DMS153 (cell line): Measurements from ENCODE around the gene POLR2J2.
"Not testable (repeated sequence)": the region's sequence is repeated elsewhere in the genome, so short reads cannot be mapped to it uniquely, and the experiment has no call there.

Experiments used
- DNase-seq: peaks from one replicate; lab custom pipeline; 2025; lab: John Stamatoyannopoulos, UW

Gene POLR2J2

DNA sequence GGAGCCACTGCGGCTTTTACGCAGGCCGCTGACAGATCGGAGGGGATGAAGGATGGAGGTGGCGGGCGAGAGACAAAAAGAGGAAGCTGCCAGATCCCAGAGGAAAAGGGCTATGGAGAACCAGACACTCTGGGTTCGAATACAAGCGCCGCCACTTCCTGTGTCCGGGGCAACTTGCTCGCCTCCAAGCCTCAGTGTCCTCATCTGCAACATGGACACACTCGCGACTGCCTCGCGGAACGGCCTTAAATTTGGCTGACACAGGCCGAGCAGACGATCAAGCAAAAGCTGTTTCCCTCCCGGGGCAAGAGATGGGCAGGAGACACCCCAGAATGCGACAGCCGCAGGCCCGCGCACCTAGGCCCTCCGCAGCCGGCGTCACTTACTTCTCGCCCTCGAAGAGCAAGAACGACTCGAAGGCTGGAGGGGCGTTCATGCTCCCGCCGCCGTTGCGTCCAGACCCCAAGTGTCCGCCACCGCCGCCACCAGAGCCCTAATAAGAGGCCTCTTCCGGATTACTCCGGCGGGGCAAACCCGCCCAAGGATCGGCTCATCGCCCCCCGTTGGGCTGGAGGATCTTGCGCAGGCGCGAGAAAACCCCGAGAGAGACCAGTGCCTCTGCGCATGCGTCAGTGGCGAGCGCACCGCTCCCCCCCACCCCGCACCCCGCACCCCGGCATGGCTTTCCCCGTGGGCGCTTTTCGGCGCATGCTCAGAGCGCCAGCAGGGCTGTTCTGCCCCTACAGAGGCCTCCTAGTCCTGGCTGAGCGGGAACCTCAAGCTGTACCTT, at the start of gene POLR2J2:
Gene POLR2J2, minus strand, starts transcription at position 498 of the 790 bp plus-strand sequence. Its CDS starts 62 bp downstream, at position 436.
- DNase-seq: not testable (repeated sequence)

DNA sequence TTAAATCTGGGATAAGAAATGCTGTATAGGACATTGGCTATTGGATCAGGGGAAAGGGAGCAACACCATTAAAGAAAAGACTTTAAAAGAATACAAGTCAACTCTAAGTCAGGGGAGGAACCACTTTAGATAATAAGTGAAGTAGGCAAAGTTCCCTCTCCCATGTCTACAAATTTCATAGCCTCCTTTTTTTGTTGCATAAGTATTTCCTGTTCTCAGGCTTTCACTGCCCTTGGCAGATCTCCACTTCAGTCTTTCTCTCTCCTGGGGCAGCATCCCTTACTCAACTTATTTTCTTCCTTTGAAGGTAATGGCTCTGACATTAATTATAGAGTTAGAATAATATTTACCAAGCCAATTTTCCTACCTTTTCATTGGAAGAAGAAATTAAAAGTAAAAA, 47.0 kb upstream of the POLR2J2 start:
- DNase-seq: not testable (repeated sequence)

DNA sequence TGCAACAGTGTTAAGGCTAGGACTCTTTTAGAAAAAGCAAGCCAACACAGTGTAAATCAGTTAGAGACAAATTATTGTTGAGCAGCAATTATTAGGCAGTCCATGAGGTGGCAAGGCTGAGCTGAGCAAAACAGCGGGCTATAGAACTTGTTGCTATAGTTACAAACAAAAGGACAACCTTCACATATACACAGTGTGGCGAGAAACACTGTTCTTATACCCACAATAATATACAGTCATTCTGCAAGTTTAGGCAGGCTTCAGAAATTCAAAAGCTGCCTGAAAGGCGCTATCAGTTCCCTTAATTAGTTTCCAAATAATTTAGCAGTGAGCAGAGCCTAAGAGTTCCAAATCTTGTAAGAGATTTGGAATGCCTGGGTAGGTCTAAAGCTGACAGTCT, 44.3 kb upstream of the POLR2J2 start:
- DNase-seq: not testable (repeated sequence)

DNA sequence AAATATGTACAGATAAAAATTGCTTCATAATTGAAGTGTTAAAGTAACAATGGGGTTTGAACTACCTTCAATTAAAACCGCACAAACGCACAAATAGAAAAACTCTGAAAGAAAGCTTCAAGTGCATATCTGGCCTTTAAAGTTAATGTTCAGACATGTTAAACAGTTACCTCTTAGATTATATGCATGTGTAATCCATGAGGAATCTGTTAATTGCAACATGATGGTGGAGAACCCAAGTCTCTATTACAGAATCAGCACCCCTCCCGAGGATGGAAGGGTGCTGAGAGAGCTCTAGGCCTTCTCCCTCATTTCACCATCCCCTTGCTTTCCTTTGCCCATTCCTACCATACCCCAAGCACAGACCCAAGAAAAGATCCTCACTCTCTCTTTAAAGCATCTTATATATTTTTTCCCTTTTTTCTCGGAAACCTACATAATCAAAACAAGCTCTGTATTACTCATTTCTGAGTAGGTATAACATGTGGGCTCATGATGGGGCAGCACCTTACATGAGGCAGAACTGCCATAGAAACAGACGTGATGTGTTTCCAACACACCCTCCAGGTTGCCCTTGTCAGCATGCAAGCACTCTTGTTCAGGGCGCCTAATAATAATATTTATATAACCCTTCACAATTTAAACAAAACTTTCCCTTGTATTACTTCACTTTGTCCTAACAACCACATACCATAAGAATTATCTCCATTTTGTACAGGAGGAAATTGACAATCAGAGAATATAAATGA, 43.5 kb upstream of the POLR2J2 start:
- DNase-seq: not testable (repeated sequence)

DNA sequence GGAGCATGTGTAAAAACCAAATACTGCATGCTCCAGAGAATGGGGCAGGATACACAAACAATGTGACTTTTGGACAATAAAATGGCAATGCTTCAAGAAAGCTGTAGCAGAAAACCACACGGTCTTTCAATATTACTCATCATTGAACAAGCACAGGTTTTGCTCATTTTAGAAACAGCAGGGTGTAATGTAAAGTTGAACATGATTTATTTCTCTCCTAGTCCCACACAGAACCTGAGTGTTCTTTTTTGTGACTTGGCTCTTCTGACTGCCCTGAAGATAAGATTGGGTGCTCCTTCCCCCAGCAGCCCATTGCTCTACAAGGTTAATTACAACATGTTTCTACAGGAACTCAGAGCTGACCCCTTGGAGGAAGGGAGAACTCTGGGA, 42.2 kb upstream of the POLR2J2 start:
- DNase-seq: not testable (repeated sequence)

DNA sequence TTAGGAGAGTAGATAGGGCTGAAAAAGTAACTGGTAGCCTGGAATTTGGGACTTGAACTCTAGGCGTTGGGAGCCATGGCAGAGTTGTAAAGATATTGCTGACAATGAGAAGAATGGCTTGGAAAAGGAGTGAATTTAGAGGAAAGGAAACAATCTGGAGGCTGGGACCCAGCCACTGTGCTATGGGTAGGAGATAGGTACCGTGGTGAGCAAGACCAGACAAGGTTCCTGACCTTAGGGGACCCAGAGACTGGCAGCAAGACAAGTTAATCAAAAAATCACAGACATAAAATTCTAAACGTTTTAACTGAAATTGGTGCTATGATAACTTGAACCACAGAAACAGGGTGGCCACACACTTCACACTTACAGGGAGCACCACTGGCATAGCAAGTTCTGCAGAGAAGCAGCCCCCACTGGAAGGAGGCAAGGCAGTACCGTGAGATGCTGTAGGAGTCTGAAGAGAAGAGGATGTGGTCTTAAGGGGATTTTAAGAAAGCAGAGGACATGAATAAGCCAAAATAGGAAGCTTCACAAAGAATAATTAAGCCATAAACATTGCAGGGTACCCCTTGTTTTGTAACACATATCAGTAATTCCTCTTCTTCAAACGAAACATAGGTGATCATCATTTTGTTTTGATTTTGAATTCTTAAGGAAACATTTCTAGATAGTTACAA, 41.7 kb upstream of the POLR2J2 start:
- not testable (repeated sequence) for DNase-seq

DNA sequence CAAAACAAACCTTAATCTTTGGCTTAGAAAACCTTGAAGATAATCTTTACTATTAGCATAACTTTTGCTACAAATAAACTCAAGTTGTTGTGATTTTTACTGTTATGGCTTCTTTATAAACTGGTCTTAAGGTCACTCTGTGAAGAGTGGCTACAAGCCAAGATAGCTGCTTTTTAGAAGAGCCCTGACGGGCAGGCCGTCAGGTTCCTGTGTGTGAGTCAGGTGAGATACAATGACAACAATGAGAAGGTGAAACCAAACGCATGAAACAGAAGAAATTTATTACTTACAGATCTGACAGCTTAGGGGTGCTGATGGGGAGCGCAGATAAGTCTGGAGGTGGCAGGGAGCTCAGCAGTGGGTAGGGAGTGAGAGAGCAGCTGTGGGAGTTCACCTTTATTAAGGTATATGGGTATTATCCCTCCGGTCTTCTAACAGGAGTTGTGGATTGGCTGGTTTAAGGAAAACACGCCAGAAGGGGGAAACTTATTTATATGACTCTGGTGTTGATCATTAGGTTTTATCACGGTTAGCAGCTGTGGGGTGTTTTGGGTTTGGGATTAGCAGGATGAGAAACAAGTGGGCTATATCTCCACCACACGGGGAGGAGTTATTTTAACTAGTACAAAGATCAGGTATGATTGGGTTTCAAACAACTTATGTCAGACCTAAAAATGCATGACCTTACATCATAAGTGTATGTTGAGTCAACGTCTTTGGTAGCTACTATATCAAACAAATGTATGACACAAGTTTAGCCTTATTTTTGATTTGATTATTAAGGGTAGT, 27.7 kb upstream of the POLR2J2 start:
- DNase-seq: not testable (repeated sequence)

DNA sequence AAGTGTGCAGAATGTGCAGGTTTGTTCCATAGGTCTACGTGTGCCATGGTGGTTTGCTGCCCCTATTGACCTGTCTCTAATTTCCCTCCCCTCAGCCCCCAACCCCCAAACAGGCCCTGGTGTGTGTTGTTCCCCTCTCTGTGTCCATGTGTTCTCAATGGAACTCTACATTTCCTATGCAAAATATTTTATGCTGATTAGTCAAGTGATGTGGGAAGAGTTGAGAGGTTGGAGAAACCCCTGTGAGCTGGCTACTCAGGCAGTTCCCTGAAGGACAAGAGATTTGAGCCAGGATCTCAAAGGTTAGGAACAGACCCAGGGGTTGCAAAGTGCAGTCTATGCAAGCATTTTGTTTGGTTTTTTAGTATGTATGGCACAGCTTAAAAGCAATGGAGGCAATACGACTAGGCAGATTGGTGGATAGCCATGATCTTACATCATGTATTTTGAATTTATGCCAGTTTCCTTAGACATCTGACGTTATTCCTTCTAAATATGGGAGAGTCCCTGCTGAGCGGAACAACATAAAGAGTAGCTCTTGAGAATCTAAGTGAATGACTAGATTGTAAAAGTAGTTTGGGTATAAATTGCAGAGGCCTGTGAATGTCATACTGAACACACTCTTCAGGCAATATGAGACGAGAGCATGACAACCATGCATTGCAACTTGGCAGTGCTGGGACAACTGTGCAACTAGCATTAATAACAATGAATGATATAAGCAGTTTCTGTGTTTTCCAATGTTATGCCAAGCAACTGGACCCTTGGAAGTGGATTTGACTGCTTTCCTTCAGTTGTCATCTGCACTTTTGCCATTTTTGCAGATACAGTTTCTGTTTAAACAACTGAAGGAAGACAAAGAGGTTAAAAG, 26.4 kb upstream of the POLR2J2 start:
- not testable (repeated sequence) for DNase-seq

DNA sequence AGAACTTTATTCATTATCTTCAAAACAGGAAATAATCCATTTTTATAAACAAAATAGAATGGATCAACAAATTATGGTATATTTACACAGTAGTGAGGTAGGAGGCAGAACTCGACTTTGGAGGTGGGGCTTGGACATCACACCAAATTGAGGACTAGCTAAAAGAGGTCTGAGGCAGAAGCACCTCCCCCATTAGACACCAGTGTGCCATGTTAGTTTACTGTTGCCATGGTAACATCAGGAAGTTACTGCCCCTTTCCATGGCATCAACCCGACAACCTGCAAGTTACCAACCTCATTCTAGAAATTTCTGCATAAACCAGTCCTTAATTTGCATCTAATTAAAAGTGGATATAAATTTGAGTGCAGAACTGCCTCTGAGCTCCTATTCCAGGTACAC, 24.5 kb upstream of the POLR2J2 start:
- DNase-seq: not testable (repeated sequence)

DNA sequence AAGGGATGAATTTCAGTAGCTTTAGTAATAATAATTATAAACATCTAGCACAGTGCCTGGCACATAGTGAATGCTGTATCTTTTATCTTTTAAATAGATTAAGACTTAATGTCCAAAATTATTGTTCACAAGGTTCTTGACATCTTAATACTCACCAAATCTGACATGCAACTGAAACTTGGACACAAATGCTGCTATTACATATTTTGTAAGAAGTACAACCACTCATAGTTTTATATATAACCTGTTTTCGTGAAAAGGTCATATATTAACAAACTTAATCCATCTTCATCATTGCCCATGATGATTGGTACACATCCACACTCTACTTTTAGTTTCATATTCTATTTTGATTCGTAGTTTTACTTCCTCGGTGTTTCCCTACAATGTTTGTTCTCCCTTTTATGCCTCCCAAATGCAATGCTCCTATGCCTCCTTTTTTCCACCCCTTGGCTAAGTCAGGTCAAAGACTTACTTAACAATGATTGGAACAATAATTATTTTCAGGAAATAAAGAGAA, 23.6 kb upstream of the POLR2J2 start:
- not testable (repeated sequence) for DNase-seq

DNA sequence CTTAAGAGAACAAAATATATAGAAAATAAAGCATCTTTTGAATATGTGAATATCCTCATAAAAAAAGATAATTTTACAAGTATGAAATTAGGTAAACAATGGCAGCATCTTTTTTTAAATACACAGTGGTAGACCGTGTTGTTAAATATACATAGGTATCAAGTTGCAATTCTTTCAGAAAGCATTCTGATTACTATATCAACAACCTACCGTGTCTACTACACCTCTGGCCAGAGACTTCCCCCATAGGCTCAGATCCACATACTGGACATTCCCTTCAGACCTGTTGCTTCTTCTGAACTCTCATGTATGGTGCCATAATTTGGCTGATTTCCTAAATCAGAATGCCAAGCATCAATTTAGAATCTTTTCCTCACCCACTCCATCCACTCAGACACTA, 22.5 kb upstream of the POLR2J2 start:
- not testable (repeated sequence) for DNase-seq

DNA sequence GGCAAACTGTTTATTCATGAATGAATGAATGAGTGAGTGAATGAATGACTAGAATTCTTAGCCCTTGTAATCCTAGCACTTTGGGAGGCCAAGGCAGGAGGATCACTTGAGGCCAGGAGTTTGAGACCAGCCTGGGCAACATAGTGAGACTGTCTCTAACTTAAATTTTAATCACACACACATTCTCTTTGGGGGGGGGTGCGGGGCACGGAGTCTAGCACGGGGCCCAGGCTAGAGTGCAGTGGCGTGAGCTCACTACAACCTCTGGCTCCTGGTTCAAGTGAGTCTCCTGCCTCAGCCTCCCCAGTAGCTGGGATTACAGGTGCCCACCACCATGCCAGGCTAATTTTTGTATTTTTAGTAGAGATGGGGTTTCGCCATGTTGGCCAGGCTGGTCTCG, 19.1 kb upstream of the POLR2J2 start:
- DNase-seq: not testable (repeated sequence)

DNA sequence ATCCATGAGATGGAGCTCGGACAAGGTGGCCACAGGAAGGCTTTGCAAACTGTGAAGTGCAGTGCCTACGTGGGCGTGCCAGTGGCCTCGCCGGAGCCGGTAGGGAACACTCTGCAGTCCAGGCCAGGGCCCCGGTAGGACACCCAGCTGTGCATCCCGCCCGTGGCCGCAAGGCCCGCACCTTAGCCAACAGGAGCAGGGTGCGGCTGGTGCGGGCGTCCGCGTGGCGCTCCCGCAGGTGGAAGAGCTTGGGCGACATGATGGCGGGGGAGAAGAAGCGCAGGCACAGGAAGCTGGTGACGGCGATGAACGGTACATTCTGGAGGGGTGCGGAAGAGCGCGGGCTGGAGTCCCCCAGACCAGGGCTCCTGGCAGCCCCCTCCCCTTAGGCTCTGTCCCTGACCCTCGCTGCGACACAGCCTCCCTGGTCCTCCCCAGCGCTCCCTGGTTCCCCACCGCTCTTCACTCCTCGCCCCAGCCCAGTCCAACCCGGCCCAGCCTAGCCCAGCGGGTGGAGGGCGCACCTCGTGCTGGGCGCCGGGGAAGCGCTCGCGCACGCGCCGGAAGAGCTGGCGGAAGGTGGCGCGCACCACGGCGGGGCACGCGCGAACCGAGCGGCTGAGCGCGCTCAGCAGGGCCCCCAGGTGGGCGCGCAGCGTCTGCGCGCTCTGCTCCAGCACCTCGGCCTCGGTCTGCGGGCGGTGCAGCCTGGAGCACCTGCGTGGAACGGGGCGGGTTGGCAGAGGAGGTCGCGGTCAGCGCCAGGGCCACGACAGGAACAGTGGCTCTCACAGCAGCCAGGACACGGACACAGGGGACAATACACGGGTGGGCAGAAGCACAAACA, 18.2 kb upstream of the POLR2J2 start:
- DNase-seq: not testable (repeated sequence)

DNA sequence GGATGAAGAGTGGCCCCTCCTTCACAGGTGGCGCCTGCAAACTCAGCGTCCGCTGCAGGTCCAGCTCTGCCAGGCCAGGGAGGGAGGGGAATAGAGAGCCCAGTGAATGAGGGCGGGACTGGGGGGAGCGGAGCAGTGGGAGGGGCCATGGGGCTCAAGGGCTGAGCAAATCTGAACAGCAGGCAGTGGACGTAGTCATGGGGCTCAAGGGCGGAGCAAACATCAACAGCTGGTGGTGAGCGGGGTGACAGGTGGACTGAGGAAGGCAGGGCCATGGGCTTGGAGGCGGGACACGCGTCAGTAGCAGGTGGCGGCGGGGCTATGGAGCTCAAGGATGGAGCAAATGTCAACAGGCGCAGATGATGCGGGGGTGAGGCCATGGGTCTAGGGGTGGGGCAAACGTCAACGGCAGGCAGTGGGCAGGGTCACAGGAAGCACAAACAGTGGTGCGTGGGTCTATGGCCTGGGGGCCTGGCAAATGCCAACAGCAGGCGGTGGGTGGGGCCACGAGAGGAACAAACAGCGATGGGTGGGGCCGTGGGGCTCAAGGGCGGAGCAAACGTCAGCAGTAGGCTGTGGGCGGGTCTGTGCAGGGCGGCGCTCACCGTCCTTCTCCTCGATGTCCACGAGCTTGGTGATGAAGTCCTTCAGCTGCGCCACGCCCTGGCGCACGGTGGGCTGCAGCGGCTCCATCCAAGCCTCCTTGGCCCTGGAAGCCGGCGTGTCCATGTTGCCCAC, 17.0 kb upstream of the POLR2J2 start:
- DNase-seq: not testable (repeated sequence)

DNA sequence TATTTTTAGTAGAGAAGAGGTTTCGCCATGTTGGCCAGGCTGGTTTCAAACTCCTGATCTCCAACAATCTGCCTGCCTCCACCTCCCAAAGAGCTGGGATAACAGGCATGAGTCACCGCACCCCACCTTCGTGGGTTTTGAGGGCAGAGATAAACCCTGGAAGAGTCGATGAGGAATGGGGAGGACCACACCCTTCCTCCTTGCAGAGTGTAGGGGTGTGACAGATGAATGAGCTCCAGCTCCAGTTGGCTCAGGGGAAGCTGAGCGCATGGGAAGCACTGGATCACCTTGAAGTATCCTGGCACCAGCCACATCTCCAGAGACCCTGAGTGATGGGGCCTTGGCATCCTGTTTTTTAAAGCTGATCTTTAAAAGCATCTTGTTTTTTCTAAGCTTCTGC, 11.1 kb upstream of the POLR2J2 start:
- not testable (repeated sequence) for DNase-seq

DNA sequence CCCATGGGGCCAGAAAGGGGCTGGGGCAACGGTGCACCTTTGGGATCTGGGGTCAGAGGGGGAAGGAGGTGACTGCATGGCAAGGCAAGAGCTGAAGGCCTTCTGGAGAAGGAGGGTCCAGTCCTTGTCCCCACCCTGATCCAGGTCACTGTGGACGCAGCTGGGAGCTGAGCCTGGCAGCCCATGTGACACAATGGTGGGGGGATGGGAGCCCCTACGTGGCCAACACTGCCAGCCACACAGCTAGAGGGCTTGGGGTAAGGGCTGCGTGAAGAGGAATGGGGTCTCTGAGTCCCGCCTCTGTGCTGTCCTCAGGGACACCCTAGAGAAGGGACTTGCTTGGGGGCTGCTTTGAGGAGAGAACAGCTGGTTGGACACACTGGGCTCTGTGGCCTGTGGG, 9.3 kb upstream of the POLR2J2 start:
- DNase-seq: not testable (repeated sequence)

DNA sequence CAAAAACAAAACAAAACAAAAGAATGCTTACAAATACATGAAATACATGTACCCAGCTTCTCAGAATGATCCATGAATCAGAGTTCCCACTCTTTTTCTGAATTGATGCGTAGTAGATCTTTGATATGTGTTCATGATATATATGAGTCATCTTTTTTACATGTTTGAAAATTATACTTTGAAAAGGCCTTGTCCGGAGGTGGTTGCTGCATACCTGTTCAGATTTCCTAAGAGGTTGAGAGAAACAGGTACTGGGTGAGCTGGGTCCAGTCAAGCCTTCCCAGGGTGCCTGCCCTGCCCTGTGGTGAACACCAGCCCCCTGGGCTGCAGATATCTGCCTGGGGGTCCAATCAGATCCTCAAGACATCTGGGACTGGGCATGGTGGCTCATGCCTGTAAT, 4.1 kb upstream of the POLR2J2 start:
- not testable (repeated sequence) for DNase-seq

DNA sequence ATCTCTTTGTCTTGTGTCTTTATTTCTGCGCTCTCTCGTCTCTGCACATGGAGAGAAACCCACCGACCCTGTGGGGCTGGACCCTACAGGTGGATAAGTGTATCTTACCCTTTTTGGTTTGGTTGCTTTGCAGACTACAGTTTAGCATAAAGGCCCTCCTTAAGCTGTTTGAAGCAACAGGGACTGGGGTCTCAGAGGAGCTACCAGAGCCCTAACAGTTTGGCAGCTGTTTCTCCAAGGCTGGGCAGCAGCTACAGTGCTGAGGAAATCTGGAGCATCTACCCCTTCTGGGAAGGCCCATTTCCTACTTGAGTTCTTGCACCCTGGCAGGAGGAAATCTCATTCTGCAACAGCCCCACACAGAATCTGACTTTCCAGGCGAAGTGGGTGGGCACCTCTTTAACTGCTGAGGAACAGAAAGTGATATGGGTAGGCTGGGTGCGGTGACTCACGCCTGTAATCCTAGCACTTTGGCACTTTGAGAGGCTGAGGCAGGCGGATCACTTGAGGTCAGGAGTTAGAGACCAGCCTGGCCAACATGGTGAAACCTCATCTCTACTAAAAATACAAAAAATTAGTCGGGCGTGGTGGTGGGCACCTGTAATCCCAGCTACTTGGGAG, 2.1 kb upstream of the POLR2J2 start:
- DNase-seq: not testable (repeated sequence)
